ENCODE results near the gene STAP2.

STAP2 gene

DNA sequence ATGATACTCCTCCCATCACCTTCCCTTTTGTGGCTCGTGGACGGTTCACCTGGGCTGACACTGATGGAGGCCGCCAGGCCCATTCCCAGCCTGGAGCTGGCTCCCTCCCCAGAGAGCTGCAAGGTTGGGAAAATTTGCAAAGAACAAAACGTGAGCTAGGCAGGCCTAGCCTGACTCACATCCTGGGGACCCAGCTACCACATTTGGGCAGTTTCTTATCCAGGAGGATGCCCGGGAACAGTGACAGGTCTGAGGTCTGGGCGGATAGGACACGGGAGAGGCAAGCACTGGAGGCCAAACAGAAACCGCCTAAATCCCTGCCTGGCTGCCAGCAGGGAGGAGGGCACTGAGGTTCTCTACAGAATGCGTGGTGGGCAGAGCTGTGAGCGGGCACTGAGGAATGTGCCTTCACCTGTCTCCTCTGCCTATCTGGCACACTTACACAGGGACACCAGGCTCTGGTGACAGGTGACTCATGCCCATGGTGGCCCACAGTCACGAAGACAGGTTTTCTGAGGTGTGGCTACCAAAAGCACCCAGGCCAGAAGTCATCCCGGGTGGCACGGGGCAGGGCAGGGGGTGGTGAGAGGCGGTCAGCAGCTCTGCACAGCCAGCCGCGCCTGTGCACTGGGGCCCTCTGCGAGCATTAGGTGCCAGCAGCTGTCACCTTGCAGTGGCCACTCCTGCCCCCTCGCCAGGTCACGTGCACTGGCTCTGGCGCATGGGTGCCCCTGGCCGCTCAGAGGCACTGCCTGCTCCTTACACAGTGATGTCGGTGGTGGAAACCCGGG is 38.6 kb upstream of the STAP2 start:
- DNase-seq (ENCODE audit: low spot score) = no peak
- TF ChIP-seq, protein P1, sequence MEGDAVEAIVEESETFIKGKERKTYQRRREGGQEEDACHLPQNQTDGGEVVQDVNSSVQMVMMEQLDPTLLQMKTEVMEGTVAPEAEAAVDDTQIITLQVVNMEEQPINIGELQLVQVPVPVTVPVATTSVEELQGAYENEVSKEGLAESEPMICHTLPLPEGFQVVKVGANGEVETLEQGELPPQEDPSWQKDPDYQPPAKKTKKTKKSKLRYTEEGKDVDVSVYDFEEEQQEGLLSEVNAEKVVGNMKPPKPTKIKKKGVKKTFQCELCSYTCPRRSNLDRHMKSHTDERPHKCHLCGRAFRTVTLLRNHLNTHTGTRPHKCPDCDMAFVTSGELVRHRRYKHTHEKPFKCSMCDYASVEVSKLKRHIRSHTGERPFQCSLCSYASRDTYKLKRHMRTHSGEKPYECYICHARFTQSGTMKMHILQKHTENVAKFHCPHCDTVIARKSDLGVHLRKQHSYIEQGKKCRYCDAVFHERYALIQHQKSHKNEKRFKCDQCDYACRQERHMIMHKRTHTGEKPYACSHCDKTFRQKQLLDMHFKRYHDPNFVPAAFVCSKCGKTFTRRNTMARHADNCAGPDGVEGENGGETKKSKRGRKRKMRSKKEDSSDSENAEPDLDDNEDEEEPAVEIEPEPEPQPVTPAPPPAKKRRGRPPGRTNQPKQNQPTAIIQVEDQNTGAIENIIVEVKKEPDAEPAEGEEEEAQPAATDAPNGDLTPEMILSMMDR (IDR thresholded peaks at IDR 0.05; ENCODE audit: extremely low read depth, missing control alignments) = no peak

DNA sequence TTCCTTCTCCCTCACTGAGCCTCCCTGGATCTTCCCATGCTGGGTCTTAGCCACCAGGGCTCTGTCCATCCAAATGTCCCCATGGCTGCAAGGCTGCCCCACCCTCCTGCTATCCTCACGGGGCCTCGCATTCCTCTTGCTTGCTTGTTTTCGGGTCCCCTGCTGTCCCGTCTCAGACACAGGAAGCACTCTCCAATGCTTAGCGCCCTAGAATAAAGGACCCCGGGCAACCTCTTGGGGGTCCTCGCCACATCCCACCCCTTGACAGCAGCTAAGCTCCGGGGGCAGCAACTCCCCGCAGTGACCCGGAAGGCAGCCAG is 38.0 kb upstream of the STAP2 start:
- TF ChIP-seq, protein P1 (IDR thresholded peaks at IDR 0.05; ENCODE audit: extremely low read depth, missing control alignments) = no peak
- DNase-seq (ENCODE audit: low spot score) = no peak

DNA sequence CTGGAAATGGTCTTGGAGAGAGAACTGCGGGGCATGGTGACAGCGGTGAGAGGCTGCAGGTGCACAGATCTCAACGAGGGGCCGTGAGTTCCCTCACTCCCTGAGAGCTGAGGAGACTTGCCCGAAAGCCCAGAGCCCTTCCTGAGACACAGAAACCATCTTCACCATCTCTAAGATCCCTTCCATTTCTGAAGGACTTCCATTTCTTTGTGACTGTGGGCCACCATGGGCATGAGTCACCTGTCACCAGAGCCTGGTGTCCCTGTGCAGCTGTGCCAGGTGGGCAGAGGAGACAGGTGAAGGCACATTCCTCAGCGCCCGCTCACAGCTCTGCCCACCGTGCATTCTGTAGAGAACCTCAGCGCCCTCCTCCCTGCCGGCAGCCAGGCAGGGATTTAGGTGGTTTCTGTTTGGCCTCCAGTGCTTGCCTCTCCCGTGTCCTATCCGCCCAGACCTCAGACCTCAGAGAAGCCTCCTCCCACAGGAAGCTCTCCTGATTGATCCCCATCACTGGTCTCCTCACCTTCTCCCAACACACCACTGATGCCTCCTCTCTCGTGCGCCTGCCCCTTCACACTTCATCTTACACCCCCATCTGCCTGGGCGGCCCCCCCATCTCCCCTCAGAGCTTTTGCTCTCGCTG is 37.5 kb upstream of the STAP2 start:
- no peak for DNase-seq (ENCODE audit: low spot score)
- TF ChIP-seq, protein P1 (IDR thresholded peaks at IDR 0.05; ENCODE audit: extremely low read depth, missing control alignments) = no peak

DNA sequence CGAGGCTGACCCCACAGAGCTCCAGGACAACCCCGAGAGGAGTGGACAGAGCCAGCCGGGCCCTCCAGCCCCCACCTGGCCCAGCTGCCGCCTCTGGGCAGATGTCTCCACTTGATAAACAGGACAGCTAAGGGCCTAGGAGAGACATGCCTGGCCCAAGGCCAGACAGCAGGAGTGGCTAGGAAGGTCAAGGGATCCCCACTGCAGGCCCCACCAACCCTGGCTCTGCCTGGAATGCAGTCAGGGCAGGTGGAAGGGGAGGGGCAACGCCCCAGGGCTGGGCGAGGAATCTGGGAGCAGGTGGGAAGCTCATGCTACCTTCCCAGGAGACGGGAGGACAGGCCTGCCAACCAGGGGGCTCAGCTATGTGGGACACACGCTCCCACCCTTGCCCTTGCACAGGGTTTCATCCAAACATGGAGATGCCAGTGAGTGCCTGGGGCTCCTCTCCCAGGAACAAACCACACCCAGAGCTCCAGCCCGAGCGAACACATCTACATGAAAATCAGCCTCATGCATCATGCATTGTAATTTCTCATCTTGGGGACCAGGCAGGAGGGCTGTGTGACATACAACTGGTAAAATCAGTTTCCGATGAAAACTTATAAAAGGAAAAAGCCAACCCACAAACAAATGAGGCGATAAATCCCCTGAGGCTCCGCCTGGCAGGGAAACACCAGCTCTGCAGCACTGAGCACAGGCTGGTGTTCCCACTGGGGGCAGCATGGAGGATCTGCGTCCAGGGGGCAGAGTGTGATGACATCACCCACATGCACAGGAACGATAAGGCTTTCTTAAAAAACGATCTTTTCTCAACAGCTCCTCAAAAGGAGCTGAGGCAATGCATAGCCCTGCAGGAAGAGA is 36.8 kb upstream of the STAP2 start:
- peak; percentile 60 for DNase-seq (ENCODE audit: low spot score)
- TF ChIP-seq, protein P1 (IDR thresholded peaks at IDR 0.05; ENCODE audit: extremely low read depth, missing control alignments) = peak; percentile 54

DNA sequence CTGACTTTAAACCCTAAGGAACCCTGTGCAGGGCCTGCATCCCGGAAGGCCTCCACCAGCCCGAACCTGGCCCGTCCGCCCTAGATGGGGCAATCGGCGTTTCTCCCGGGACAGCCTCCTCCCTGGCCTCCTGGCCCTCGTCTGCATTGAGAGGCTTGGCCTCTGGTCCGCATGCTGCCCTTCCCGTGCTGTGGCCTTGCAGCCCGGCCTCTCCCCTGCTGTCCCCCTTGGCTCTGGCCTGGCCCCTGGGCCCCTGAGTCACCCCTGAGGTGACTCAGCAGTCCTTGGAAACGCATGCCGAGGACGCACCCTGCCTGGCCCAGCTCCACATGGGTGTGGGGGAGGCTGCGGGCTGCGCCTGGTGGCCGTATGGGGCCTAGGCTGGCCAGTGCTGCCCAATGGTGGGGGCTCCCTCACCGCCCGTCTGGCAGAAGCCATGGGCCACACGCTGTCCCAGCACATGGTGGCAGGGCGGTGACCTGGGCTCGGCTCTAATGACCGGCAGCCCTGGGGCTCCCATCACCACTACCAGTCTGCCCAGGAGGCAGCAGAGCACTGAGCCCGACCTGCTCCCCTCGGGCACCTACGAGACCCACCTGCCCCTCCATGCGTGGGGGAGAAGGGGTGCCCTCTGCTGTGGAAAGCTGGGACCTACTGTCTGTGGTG is 36.0 kb upstream of the STAP2 start:
- TF ChIP-seq, protein P1 (IDR thresholded peaks at IDR 0.05; ENCODE audit: extremely low read depth, missing control alignments) = no peak
- DNase-seq (ENCODE audit: low spot score) = no peak

DNA sequence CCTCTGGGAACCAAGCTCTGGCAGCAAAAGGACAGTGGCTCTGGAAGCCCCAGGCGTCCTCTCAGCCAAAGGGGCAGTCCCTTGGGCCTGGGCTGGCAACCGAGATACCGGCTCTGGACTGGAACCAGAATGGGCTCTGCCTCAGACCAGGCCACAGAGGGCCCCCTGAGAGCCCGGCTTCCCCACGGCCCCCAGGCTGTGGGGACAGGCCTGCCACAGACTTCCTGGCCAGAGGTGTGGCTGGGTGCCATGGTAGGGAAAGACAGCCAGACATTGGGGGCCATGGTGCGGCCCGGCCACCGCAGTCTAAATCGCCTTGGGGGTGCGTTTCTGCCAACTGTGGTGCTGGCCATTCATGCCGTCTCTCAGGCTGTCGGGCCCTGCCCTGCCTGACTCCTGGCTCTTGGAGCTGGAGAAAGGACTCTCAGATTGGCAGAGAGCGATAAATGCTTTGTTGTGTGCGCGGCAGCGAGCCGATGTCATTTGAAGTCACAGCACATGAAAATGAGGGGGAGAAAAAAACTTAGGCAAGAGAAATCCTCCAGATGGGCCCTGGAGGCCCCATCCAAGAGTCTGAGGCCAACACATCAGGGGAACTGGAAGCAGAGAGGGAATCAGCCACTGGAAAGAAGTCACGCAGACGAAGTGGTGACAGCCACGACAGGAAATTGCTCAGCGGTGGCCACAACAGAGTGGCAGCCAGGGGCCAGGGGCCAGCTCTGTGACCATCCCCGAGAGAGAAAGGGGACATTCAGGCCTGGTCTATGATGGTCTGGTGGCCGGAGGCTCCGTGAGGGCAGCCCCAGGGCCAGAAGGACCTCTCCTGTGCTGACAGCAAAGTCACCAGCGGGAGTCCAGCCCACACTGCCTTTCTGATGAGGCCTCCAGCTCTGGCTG is 35.2 kb upstream of the STAP2 start:
- DNase-seq (ENCODE audit: low spot score) = no peak
- TF ChIP-seq, protein P1 (IDR thresholded peaks at IDR 0.05; ENCODE audit: extremely low read depth, missing control alignments) = no peak

All from GM20000 (cell line).